ENCODE results near the gene TMC1. TPM values are rescaled to one million over a fixed set of nuclear protein-coding genes. Genes with fewer than 3 reads are reported as not detected.

Gene TMC1
- total and polyA plus RNA-seq, 2 of the 13 experiments (the other 11 are each of a cell fraction or from before 2014, with no cell fraction given) = 0.02 to 0.03 TPM

- TF ChIP-seq, protein P1, sequence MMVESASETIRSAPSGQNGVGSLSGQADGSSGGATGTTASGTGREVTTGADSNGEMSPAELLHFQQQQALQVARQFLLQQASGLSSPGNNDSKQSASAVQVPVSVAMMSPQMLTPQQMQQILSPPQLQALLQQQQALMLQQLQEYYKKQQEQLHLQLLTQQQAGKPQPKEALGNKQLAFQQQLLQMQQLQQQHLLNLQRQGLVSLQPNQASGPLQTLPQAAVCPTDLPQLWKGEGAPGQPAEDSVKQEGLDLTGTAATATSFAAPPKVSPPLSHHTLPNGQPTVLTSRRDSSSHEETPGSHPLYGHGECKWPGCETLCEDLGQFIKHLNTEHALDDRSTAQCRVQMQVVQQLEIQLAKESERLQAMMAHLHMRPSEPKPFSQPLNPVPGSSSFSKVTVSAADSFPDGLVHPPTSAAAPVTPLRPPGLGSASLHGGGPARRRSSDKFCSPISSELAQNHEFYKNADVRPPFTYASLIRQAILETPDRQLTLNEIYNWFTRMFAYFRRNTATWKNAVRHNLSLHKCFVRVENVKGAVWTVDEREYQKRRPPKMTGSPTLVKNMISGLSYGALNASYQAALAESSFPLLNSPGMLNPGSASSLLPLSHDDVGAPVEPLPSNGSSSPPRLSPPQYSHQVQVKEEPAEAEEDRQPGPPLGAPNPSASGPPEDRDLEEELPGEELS (CRISPR knock-in tag; IDR thresholded peaks at IDR 0.05) = peak; percentile 81
- TF ChIP-seq SMC3 (IDR thresholded peaks at IDR 0.05; ENCODE audit: low read length) (no peak), CREB3 (CRISPR knock-in tag; IDR thresholded peaks at IDR 0.05) (no peak), PBX2 (CRISPR knock-in tag; IDR thresholded peaks at IDR 0.05) (no peak), ATF4 (CRISPR knock-in tag; IDR thresholded peaks at IDR 0.05) (0 out of 4 replicates have a peak, but pooled peaks of 1 of the 2 experiments have one; percentile 13), ZNF737 (CRISPR knock-in tag; IDR thresholded peaks at IDR 0.05; ENCODE audit: borderline replicate concordance) (no peak), NFE2 (CRISPR knock-in tag; IDR thresholded peaks at IDR 0.05) (no peak), ZNF160 (CRISPR knock-in tag; IDR thresholded peaks at IDR 0.05) (no peak), DNMT1 (CRISPR knock-in tag; IDR thresholded peaks at IDR 0.05) (no peak), U2AF1 (optimal IDR thresholded peaks at IDR 0.05; ENCODE audit: low read depth, low read length) (no peak), SNRNP70 (IDR thresholded peaks at IDR 0.05; ENCODE audit: low read depth, low read length) (no peak), ZBTB26 (CRISPR knock-in tag; IDR thresholded peaks at IDR 0.05; ENCODE audit: borderline replicate concordance) (no peak), ZNF530 (CRISPR knock-in tag; IDR thresholded peaks at IDR 0.05; ENCODE audit: low read depth) (no peak), ZNF691 (CRISPR knock-in tag; IDR thresholded peaks at IDR 0.05; ENCODE audit: borderline replicate concordance, low read depth) (no peak), ZNF124 (CRISPR knock-in tag; IDR thresholded peaks at IDR 0.05) (no peak), ZNF562 (CRISPR knock-in tag; IDR thresholded peaks at IDR 0.05; ENCODE audit: borderline replicate concordance) (no peak), ZSCAN9 (CRISPR knock-in tag; IDR thresholded peaks at IDR 0.05; ENCODE audit: borderline replicate concordance) (no peak), E2F5 (CRISPR knock-in tag; conservative IDR thresholded peaks at IDR 0.05) (no peak), MAF1 (CRISPR knock-in tag; IDR thresholded peaks at IDR 0.05; ENCODE audit: borderline replicate concordance) (no peak)
- TF ChIP-seq, protein P2, sequence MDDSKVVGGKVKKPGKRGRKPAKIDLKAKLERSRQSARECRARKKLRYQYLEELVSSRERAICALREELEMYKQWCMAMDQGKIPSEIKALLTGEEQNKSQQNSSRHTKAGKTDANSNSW (CRISPR knock-in tag; IDR thresholded peaks at IDR 0.05; ENCODE audit: borderline replicate concordance) = no peak
- TF ChIP-seq, protein P3, sequence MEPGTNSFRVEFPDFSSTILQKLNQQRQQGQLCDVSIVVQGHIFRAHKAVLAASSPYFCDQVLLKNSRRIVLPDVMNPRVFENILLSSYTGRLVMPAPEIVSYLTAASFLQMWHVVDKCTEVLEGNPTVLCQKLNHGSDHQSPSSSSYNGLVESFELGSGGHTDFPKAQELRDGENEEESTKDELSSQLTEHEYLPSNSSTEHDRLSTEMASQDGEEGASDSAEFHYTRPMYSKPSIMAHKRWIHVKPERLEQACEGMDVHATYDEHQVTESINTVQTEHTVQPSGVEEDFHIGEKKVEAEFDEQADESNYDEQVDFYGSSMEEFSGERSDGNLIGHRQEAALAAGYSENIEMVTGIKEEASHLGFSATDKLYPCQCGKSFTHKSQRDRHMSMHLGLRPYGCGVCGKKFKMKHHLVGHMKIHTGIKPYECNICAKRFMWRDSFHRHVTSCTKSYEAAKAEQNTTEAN (CRISPR knock-in tag; conservative IDR thresholded peaks at IDR 0.05) = no peak
Measured at GRCh38 chr9:72834994-72835393, 313.6 kb downstream of the TMC1 start (continued).

All from HepG2 (cell line).